Colonic mucosa (tissue), 4 donors: ENCODE results near the gene CPT1A. TPM values are rescaled to one million over a fixed set of nuclear protein-coding genes. Genes with fewer than 3 reads are reported as not detected.

ENCODE experiments used
- DNase-seq: peaks from one replicate; pipeline ENCODE4 v3.0.0-alpha.2; 2020
- H3K27ac ChIP-seq: fragments of 200-600 bp; one replicate; pipeline ENCODE4 v1.8.0; 2021
- H3K27me3 ChIP-seq: fragments of 200-600 bp; one replicate; pipeline ENCODE4 v1.8.0; 2021
- H3K36me3 ChIP-seq: fragments of 200-600 bp; one replicate; pipeline ENCODE4 v1.8.0; 2021
- H3K4me1 ChIP-seq: fragments of 200-600 bp; one replicate; pipeline ENCODE4 v1.8.0; 2021; ENCODE audit warnings: mild to moderate bottlenecking
- H3K4me3 ChIP-seq: fragments of 200-600 bp; one replicate; pipeline ENCODE4 v1.8.0; 2021
- H3K9ac ChIP-seq, 2 donors: one replicate each; pipeline ENCODE4 v1.7.0; 2013; ENCODE audit warnings: control low read depth in 2 of 2, low read depth in 2 of 2, low read length in 2 of 2
- H3K9me3 ChIP-seq: fragments of 200-600 bp; one replicate; pipeline ENCODE4 v1.8.0; 2021
- intact Hi-C: fragments of 100-400 bp; cut with DNase I; formaldehyde crosslinking; loops from one replicate; pipeline ENCODE4 v1.14.1; 2022
- total RNA-seq, 2 donors: library from RNA; stranded (reverse); fragmentation: NEBNext Ultra II Directional in 1 of 2; extraction: Animal tissue kit (Norgen Biotek cat#: 25700) in 1 of 2; gene quantifications; one replicate each; pipeline ENCODE4 v1.2.1, GENCODE V29; 2021
- TF ChIP-seq, protein P1 (sequence below): fragments of 200-600 bp; IDR thresholded peaks from one replicate; pipeline ENCODE4 v1.8.0; 2022; ENCODE audit warnings: antibody characterized with exemption, mild to moderate bottlenecking
- donor health status: healthy.
- donor health status: DM: no; HTN: no; CAD: no.
- donor health status: DM: no; HTN: no; CAD: no.

Gene CPT1A
- total RNA-seq, 2 donors from 2014 or later = 197 to 213 TPM

DNA sequence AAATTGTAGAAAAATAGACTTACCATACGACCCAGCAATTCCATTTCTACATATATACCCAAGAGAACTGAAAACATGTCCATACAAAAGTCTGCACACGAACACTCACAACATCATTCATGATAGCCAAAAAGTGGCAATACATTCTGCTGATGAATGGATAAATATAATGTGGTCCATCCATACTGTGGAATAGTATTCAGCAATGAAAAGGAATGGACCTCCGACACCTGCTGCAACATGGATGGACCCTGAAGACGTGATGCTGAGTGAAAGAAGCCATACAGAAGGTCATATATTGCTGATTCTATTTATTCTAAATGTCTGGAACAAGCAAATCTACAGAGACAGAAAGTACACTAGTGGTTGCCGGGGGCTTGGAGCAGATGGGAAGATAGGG, 19.2 kb downstream of the CPT1A start:
- Histone ChIP-seq H3K9me3 (no peaks in the 10 kb centered on the region), H3K9ac (no peak overlapping the region), H3K36me3 (no peaks in the 10 kb centered on the region), H3K27ac (no peak overlapping the region), H3K4me1 (peaks cover under 1% of the 10 kb centered on the region), H3K27me3 (no peaks in the 10 kb centered on the region), H3K4me3 (no peak overlapping the region)
- no peak for DNase-seq
- TF ChIP-seq, protein P1, sequence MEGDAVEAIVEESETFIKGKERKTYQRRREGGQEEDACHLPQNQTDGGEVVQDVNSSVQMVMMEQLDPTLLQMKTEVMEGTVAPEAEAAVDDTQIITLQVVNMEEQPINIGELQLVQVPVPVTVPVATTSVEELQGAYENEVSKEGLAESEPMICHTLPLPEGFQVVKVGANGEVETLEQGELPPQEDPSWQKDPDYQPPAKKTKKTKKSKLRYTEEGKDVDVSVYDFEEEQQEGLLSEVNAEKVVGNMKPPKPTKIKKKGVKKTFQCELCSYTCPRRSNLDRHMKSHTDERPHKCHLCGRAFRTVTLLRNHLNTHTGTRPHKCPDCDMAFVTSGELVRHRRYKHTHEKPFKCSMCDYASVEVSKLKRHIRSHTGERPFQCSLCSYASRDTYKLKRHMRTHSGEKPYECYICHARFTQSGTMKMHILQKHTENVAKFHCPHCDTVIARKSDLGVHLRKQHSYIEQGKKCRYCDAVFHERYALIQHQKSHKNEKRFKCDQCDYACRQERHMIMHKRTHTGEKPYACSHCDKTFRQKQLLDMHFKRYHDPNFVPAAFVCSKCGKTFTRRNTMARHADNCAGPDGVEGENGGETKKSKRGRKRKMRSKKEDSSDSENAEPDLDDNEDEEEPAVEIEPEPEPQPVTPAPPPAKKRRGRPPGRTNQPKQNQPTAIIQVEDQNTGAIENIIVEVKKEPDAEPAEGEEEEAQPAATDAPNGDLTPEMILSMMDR = no peak
- intact Hi-C loops = no loop called here

DNA sequence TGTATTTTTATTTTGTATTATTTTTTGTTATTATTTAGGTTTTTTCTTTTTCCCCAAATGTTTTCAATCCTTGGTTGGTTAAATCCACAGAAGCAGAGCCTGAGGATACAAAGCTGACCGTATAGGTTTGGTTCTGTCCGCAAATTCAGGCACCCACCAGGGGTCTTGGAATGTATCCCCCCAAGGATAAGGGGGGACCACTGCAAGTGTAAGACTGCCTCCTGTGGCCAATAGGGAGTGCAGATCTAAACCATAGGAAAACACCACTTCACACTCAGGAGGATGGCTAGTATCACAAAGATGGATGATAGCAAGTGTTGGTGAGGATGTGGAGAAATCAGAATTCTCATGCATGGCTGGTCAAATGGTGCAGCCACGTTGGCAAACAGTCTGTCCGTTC, 20.0 kb downstream of the CPT1A start:
- no peaks in the 10 kb centered on the region for H3K4me1 ChIP-seq
- H3K9me3 ChIP-seq = no peaks in the 10 kb centered on the region
- intact Hi-C loops = no loop called here
- H3K36me3 ChIP-seq = no peaks in the 10 kb centered on the region
- H3K9ac ChIP-seq = no peak overlapping the region
- TF ChIP-seq, protein P1 = no peak
- no peak overlapping the region for H3K4me3 ChIP-seq
- no peak for DNase-seq
- no peaks in the 10 kb centered on the region for H3K27me3 ChIP-seq
- no peak overlapping the region for H3K27ac ChIP-seq

DNA sequence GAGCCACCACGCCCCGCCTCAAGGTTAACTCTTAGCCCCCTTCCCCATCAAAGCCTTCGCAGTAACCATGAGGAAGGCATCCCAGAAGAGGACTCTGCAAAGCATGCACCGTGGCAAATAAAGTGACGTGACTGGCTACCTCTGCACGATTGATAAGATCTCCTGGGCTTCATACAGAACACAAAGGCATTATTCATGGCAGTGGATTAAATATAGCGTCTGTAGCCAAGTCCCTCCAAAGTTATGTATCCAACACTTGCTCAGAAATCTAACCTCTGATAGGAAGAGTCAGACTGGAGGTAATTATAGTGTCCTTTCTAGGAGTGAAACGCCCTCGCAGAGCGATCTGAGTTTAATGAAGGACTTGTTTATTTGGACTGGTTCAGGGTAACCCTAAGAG, 22.4 kb downstream of the CPT1A start:
- Histone ChIP-seq H3K27me3 (no peaks in the 10 kb centered on the region), H3K4me1 (no peaks in the 10 kb centered on the region), H3K9me3 (no peaks in the 10 kb centered on the region), H3K4me3 (no peak overlapping the region), H3K27ac (no peak overlapping the region), H3K9ac (no peak overlapping the region), H3K36me3 (no peaks in the 10 kb centered on the region)
- TF ChIP-seq, protein P1 = no peak
- DNase-seq = no peak
- intact Hi-C loops = no loop called here

DNA sequence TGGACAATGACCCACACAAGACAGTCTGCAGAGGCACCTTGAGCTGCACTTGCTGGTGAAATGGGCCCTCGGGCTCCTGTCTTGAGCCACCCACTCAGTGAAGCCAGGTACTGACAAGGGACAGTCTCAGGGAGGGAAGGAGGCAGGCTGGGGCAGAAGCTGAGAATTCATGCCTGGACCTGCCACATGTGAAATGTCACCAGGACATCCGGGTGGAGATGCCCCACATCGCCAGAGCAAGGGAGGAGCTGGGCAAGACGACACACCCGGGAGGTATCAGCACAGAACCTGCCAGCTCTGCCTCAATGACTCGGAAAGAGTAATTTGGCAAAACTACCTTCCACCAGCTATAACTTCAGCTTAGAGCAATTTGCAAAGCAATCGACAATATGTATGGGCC, 23.5 kb downstream of the CPT1A start:
- TF ChIP-seq, protein P1 = no peak
- no peak overlapping the region for H3K27ac ChIP-seq
- intact Hi-C loops = no loop called here
- no peaks in the 10 kb centered on the region for H3K4me1 ChIP-seq
- H3K9ac ChIP-seq = peak overlapping the region in 1 of 2 donors; percentile 40
- H3K36me3 ChIP-seq = no peaks in the 10 kb centered on the region
- DNase-seq = no peak
- H3K9me3 ChIP-seq = no peaks in the 10 kb centered on the region
- no peak overlapping the region for H3K4me3 ChIP-seq
- no peaks in the 10 kb centered on the region for H3K27me3 ChIP-seq

DNA sequence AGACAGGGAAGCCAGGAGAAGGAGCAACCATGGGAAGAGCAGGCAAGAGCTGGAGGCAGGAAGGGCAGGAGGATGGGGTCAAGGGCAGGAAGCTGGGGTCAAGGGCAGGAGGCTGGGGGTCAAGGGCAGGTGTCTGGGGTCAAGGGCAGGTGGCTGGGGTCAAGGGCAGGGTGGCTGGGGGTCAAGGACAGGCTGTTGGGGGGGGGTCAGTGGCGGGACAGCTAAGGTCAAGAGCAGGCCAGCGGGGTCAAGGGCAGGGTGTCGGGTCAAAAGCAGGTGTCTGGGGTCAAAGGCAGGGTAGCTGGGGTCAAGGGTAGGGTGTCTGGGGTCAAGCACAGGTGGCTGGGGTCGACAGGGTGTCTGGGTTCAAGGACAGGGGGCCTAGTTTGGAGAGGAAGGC, 24.2 kb downstream of the CPT1A start:
- Histone ChIP-seq H3K36me3 (no peaks in the 10 kb centered on the region), H3K9ac (no peak overlapping the region), H3K27ac (no peak overlapping the region), H3K9me3 (no peaks in the 10 kb centered on the region), H3K4me1 (no peaks in the 10 kb centered on the region), H3K4me3 (no peak overlapping the region), H3K27me3 (no peaks in the 10 kb centered on the region)
- intact Hi-C loops = no loop called here
- no peak for DNase-seq
- TF ChIP-seq, protein P1 = no peak
